GM19025 (cell line): ENCODE results near the gene EVC.

Source experiments
- ATAC-seq: cut with Tn5 transposase; IDR thresholded peaks from one replicate; pipeline ENCODE4 v1.9.1; 2021; ENCODE audit warnings: mild to moderate bottlenecking, low read depth, moderate library complexity; ENCODE audit not compliant: unreplicated experiment

Gene EVC

GRCh38 chr4:5730436-5730835 is 19.4 kb downstream of the EVC start:
- no peak for ATAC-seq

- ATAC-seq, result no peak
Observed at GRCh38 chr4:5730993-5731990, 20.3 kb downstream of the EVC start.

GRCh38 chr4:5732158-5732557 is 21.2 kb downstream of the EVC start:
- ATAC-seq, result no peak

GRCh38 chr4:5734853-5735252 is 23.9 kb downstream of the EVC start:
- ATAC-seq, result no peak

- no peak for ATAC-seq
Observed at GRCh38 chr4:5735463-5735862, 24.5 kb downstream of the EVC start.

GRCh38 chr4:5738061-5738460 is 27.1 kb downstream of the EVC start:
- no peak for ATAC-seq

- no peak for ATAC-seq
Observed at GRCh38 chr4:5742388-5742787, 31.4 kb downstream of the EVC start.

- no peak for ATAC-seq
Observed at GRCh38 chr4:5742968-5743367, 32.0 kb downstream of the EVC start.

- ATAC-seq, result no peak
Observed at GRCh38 chr4:5746250-5746649, 35.2 kb downstream of the EVC start.

GRCh38 chr4:5746829-5747737 is 36.1 kb downstream of the EVC start:
- no peak for ATAC-seq

GRCh38 chr4:5747738-5748375 is 36.9 kb downstream of the EVC start:
- ATAC-seq, result no peak

- ATAC-seq, result no peak
Observed at GRCh38 chr4:5749568-5749967, 38.6 kb downstream of the EVC start.

GRCh38 chr4:5750052-5750945 is 39.3 kb downstream of the EVC start:
- ATAC-seq, result no peak

GRCh38 chr4:5750946-5751665 is 40.1 kb downstream of the EVC start:
- ATAC-seq, result no peak

- no peak for ATAC-seq
Observed at GRCh38 chr4:5751666-5752375, 40.8 kb downstream of the EVC start.

- no peak for ATAC-seq
Observed at GRCh38 chr4:5752376-5753184, 41.6 kb downstream of the EVC start.

GRCh38 chr4:5753366-5753765 is 42.4 kb downstream of the EVC start:
- no peak for ATAC-seq
